Choroid plexus epithelial cell (primary cell): ENCODE data around the gene MRAS.

Experiments
- DNase-seq: peaks from one replicate; pipeline ENCODE4 v3.0.0-alpha.2; 2010; ENCODE audit warnings: low read depth
- H3K4me3 ChIP-seq: 2 replicates; pipeline ENCODE4 v1.5.1; 2011; ENCODE audit warnings: low read depth, mild to moderate bottlenecking, control low read depth, low read length, moderate library complexity
- CTCF ChIP-seq: conservative IDR thresholded peaks from 2 replicates; pipeline ENCODE4 v1.5.1; 2011; ENCODE audit warnings: low read depth, mild to moderate bottlenecking, control low read depth, inconsistent platforms, low read length, moderate library complexity

The MRAS gene

DNA sequence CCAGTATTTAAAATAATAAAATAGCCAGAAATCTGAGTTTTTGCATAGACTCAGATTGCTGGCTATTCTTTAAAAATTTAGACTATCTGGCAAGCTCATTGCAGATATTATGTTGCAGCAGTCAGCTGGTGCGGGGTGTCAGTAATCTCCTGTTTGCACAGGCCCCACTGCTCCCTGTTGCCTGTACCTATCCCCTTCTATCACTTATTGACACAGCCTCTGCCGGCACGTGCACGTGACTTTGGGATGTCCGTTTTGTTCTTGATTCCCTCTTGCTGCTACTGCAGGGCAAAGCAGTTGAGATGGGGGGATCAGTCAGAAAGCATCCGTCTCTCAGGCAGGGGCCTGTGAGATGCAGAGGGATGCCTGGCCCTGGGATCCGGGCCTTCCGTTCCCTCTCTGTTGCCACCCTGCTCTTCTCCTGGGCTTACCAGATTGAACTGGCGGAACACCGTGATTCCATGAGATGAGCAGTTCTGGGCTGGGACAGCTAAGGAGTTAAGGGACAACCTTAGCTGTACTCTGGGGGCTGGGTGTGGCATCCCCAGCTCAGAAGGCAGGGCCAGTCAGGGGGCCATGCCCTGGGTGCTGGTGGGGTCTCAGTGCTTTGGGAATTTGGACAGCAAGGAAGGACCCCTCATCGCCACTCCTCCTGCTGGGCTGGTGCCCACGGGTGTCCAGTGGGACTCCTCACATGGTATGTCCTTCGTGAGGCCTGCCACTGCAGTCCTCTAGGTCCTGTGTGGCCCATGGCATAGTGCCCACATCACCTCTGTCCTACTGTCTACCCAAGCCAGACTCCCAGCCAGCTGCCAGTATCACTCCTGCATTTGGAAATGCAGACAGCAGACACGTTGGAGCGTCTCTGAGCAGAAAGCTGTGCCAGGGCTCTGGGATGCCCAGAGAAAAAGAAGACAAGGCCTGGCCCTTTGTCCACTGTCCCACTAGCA, 11.8 kb downstream of the MRAS start:
- DNase-seq = no peak
- TF ChIP-seq CTCF = no peak
- H3K4me3 ChIP-seq = no peak overlapping the region

GRCh38 chr3:138360869-138361525, 12.6 kb downstream of the MRAS start:
- no peak overlapping the region for H3K4me3 ChIP-seq
- DNase-seq = no peak
- no peak for TF ChIP-seq CTCF

- no peak overlapping the region for H3K4me3 ChIP-seq
- TF ChIP-seq CTCF = no peak
- no peak for DNase-seq
These were observed 13.2 kb downstream of the MRAS start for GRCh38 chr3:138361561-138361971.

GRCh38 chr3:138362538-138362937, 14.2 kb downstream of the MRAS start:
- TF ChIP-seq CTCF = no peak
- H3K4me3 ChIP-seq = no peak overlapping the region
- DNase-seq = no peak

DNA sequence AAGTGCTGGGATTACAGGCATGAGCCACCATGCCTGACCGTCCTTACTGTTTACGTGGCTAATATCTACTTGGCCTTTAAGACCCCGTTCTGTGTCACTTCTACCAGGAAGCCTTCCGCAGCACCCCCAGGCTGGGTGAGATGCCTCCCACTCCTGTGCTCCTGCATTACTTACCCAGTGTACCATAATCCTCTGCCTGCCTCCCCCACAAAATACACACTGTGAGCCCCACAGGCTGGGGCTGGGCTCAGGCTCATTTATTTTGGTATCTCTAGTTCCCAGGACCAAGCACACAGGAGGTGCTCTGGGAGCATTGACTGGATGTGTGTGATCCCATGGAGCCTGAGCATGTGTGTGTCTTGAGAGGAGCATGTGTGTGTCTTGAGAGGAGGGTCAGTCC, 14.9 kb downstream of the MRAS start:
- DNase-seq = no peak
- no peak for TF ChIP-seq CTCF
- no peak overlapping the region for H3K4me3 ChIP-seq

GRCh38 chr3:138364356-138365252, 16.2 kb downstream of the MRAS start:
- DNase-seq = no peak
- no peak overlapping the region for H3K4me3 ChIP-seq
- TF ChIP-seq CTCF = no peak
